Muscle layer of duodenum (tissue), 2 donors: ENCODE measurements around the gene BSCL2.
A peak's percentile ranks its signal among the peaks of the same experiment; 100 is the strongest.

Experiments used
- H3K27ac ChIP-seq: one replicate; pipeline ENCODE4 v1.7.0; 2013; ENCODE audit warnings: mild to moderate bottlenecking, low read length
- H3K27me3 ChIP-seq: one replicate; pipeline ENCODE4 v1.7.0; 2013; ENCODE audit warnings: low read depth, mild to moderate bottlenecking, control low read depth, low read length
- H3K36me3 ChIP-seq, 2 donors: one replicate each; pipeline ENCODE4 v1.7.0; 2013; ENCODE audit warnings: low read length in 2 of 2, control low read depth in 1 of 2, mild to moderate bottlenecking in 1 of 2; ENCODE audit not compliant: insufficient read depth in 2 of 2, control insufficient read depth in 1 of 2
- H3K4me1 ChIP-seq, 2 donors: one replicate each; pipeline ENCODE4 v1.7.0; 2013; ENCODE audit warnings: low read length in 2 of 2, mild to moderate bottlenecking in 2 of 2, control low read depth in 1 of 2, moderate library complexity in 1 of 2; ENCODE audit not compliant: insufficient read depth in 2 of 2, control insufficient read depth in 1 of 2
- H3K4me3 ChIP-seq, 2 donors: one replicate each; pipeline ENCODE4 v1.7.0; 2013; ENCODE audit warnings: low read length in 2 of 2, low read depth in 1 of 2, mild to moderate bottlenecking in 1 of 2
- H3K9me3 ChIP-seq, 2 donors: one replicate each; pipeline ENCODE4 v1.7.0; 2013; ENCODE audit warnings: low read length in 2 of 2, control low read depth in 1 of 2, mild to moderate bottlenecking in 1 of 2; ENCODE audit not compliant: control insufficient read depth in 1 of 2
- donor health status: healthy.

Gene BSCL2

DNA sequence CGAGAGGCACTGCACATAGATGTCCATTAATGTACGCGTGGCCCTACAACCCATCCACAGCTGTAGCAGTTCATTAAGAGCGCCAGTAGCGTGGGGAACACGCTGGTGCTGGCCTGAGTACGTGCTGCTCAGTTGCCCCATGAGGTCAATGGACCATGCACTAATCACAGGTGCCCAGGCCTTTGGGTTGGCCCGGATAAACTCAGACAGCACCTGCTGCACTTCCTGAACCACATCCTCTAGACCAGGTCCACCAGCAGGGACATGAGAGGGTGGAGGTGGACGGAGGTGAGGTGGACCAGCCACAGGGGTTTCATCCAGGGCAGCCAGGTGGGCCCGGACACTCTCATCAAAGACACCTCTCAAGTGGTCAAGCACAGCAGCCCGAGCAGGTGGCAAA lies 57.7 kb downstream of the BSCL2 start:
- no peaks in the 10 kb centered on the region for H3K9me3 ChIP-seq
- H3K36me3 ChIP-seq = peaks cover 11 to 28% of the 10 kb centered on the region in 2 donors
- H3K27ac ChIP-seq = no peak overlapping the region
- no peaks in the 10 kb centered on the region for H3K27me3 ChIP-seq
- peaks cover 6 to 36% of the 10 kb centered on the region in 2 donors for H3K4me1 ChIP-seq
- no peak overlapping the region for H3K4me3 ChIP-seq

GRCh38 chr11:62648967-62649364 lies 58.3 kb downstream of the BSCL2 start:
- Histone ChIP-seq H3K36me3 (peaks cover 11 to 32% of the 10 kb centered on the region in 2 donors), H3K4me1 (peaks cover 6 to 39% of the 10 kb centered on the region in 2 donors), H3K9me3 (no peaks in the 10 kb centered on the region), H3K27me3 (no peaks in the 10 kb centered on the region), H3K4me3 (no peak overlapping the region), H3K27ac (no peak overlapping the region)

DNA sequence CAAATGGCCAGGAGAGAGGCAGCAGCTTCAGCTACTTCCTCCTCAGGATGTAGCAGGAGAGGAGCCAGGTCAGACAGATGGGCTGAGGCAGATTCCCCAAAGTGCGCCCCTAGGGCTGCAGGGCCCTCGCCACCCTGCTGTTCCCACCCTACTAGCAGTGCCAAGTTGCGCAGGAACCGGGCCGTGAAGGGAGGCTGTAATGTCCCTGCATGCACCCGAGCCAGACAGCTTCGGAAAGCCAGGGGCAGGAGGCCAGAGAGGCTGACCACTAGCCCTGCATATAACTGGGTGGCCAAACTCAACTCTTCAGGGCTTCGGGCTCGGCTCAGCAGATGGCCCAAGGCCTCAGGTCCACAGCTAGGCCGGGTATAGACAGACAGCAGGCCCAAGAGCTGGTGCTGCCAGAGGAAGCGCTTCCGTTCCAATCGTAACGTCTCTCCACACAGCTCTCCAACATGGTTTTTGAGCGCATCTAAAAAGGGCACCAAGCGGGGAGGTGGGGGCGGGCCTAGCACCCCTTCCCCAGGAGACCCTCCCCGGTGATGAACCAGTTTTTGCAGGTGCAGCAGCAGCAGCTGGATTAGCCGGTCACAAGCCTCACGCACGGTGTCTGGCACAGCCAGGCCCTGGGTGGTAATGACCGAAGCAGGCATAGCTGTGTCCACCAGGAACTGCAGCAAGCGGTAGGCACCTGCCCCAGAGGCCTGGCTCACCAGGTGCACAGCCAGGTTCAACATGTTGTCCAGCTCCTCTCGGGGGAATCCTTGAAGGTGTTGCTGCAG lies 58.8 kb downstream of the BSCL2 start:
- no peak overlapping the region for H3K4me3 ChIP-seq
- H3K4me1 ChIP-seq = peaks cover 6 to 39% of the 10 kb centered on the region in 2 donors
- no peak overlapping the region for H3K27ac ChIP-seq
- H3K27me3 ChIP-seq = no peaks in the 10 kb centered on the region
- H3K9me3 ChIP-seq = no peaks in the 10 kb centered on the region
- peaks cover 11 to 36% of the 10 kb centered on the region in 2 donors for H3K36me3 ChIP-seq

- Histone ChIP-seq H3K27ac (no peak overlapping the region), H3K4me1 (peaks cover 6 to 38% of the 10 kb centered on the region in 2 donors), H3K36me3 (peaks cover 14 to 43% of the 10 kb centered on the region in 2 donors), H3K27me3 (no peaks in the 10 kb centered on the region), H3K9me3 (no peaks in the 10 kb centered on the region), H3K4me3 (no peak overlapping the region)
Measured at GRCh38 chr11:62647609-62648005, 59.6 kb downstream of the BSCL2 start.

DNA sequence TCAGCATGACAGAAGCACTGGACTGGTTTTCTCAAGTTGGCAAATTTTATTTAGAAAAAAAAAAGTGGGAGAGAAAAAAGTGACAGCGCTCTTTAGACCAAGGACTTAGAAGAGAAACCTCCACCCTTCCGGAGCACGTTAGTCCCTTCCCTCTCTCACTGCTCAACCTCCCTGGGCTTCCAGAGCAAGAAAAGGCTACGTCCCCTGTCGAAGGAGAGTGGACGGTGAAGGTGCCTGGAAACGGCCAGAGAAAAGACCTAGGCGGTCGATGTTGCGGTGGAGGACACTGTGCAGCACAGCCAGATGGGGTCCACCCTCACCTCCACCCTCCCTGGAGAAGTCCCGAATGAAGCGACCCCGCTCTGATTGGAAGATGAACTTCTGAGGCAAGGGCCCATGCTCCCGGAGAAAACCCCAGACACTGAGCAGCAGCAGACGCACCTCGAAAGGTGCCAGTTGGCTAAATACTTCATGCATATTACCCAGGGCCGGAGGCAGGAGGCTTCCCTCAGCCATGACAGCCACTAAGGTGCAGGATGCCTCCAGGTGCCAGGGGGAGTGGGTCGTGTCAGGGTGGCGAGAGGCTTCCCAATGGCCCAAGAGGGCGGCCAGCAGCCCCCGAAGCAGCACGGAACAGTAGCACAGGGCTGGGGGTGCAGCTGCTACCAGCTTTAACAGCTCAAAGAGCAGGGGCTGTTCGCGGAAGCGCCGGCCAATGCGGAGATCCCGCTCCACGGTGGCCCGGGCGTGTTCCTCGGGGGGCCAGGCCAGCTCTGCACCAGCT lies 60.2 kb downstream of the BSCL2 start:
- Histone ChIP-seq H3K4me1 (peaks cover 6 to 32% of the 10 kb centered on the region in 2 donors), H3K36me3 (peaks cover 16 to 43% of the 10 kb centered on the region in 2 donors), H3K27me3 (no peaks in the 10 kb centered on the region), H3K27ac (peak overlapping the region; percentile 68), H3K4me3 (peak overlapping the region in 1 of 2 donors; percentile 99), H3K9me3 (no peaks in the 10 kb centered on the region)

DNA sequence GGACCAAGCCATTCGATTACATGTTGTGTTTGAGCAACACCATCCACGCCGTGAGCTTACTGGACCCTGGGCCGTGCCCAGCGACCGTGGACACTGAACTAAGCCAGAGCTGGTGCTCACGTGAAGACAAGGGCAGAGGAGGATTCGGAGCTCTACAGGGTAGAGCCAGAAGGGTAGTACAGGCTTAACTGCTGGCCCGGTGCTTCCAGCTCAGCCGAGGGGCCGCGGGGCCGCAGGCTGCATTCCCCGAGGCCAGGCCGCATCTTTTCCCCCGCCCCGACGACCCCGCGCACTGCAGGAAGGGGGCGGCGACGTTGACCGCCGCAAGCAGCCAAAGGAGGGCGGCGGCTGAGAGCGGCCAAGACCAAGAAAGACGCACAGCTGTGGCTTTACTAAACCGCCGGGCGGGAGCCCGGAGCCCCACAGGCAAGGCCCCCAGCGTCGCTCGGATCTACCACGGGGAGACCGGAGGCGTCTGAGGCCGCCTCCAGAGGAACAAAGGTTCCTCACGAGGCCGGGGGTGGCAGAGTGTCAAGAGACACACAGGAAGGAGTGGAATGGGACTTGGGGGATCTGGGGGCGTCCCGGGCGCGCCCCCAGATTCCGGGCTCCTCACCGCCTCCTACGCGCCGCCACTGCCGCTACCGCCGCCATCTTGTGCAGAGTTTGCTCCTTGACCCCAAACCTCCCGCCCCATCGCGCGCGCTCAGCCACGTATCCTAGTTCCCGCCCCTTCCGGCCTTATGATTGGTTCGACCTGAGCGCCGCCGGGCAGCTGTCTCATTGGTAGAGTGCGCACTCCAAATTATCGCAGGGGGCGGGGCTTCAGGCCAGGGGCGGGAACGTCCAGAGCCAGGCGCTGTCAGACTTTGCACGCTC lies 61.0 kb downstream of the BSCL2 start, which contains the start of gene GANAB:
GANAB (minus strand) TSS at position 668 of the 879 bp plus-strand sequence; CDS start at position 654, 14 bp downstream.
- no peaks in the 10 kb centered on the region for H3K27me3 ChIP-seq
- no peaks in the 10 kb centered on the region for H3K9me3 ChIP-seq
- peaks cover 16 to 43% of the 10 kb centered on the region in 2 donors for H3K36me3 ChIP-seq

DNA sequence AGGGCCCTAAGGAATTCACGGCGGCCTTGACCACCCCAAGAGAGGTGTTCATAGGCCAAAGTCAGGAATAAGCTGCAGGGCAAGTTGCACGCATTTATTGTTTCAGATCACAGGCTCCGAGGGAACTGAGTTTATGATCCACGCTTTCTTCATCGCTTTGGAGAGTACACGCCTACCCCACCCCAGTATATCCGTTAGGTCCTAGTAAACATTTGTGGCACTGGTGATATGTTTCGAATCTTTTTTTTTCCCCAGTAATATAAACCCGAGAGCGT lies 61.6 kb downstream of the BSCL2 start:
- peaks cover 6 to 25% of the 10 kb centered on the region in 2 donors for H3K4me1 ChIP-seq
- H3K27ac ChIP-seq = peak overlapping the region; percentile 75
- H3K4me3 ChIP-seq = peak overlapping the region; percentile 81 to 99
- H3K27me3 ChIP-seq = no peaks in the 10 kb centered on the region
- H3K9me3 ChIP-seq = no peaks in the 10 kb centered on the region
- peaks cover 16 to 43% of the 10 kb centered on the region in 2 donors for H3K36me3 ChIP-seq

More for the DNA sequence above, 61.0 kb downstream of the BSCL2 start, which contains the start of gene GANAB:
- Histone ChIP-seq H3K4me1 (peaks cover 6 to 25% of the 10 kb centered on the region in 2 donors), H3K27ac (peak within 1 kb of the TSS; percentile 75), H3K4me3 (peak within 1 kb of the TSS; percentile 81 to 99)

DNA sequence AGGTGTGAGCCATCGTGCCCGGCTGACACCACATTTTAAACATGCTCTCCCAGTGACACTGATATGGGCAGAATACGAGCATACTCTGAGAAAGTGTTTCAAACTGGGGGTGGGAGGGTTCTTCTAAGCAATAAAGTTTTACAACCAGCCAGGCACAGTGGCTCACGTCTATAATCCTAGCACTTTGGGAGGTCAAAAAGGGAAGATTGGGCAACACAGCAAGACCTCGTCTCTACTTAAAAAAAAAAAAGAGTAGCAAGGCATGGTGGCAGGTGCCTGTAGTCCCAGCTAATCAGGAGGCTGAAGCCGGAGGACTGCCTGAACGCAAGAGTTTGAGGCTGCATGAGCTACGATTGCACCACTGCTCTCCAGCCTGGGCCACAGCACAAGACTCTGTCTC lies 63.0 kb downstream of the BSCL2 start:
- no peak overlapping the region for H3K4me3 ChIP-seq
- H3K27ac ChIP-seq = no peak overlapping the region
- H3K9me3 ChIP-seq = no peaks in the 10 kb centered on the region
- peaks cover 15 to 42% of the 10 kb centered on the region in 2 donors for H3K36me3 ChIP-seq
- peaks cover 6 to 25% of the 10 kb centered on the region in 2 donors for H3K4me1 ChIP-seq
- H3K27me3 ChIP-seq = no peaks in the 10 kb centered on the region
